H9 (cell line): Measurements from ENCODE around the gene DHRSX. TPM values are rescaled to one million over a fixed set of nuclear protein-coding genes. Genes with fewer than 3 reads are reported as not detected.
"Not testable (repeated sequence)": the region's sequence is repeated elsewhere in the genome, so short reads cannot be mapped to it uniquely, and the experiment has no call there.

Source experiments
- DNase-seq: peaks from one replicate; pipeline ENCODE4 v3.0.0-alpha.2; 2017
- H2AFZ ChIP-seq: one replicate; pipeline ENCODE4 v1.6.1; 2013; ENCODE audit warnings: mild to moderate bottlenecking, low read length, control low read depth, moderate library complexity
- H2AK5ac ChIP-seq: 2 replicates; pipeline ENCODE4 v1.6.1; 2013; ENCODE audit warnings: low read length, control low read depth, mixed read lengths; ENCODE audit not compliant: insufficient read length
- H2BK120ac ChIP-seq: one replicate; pipeline ENCODE4 v1.6.1; 2013; ENCODE audit warnings: low read depth, mild to moderate bottlenecking, low read length, control low read depth, inconsistent platforms; ENCODE audit not compliant: poor library complexity, severe bottlenecking
- H2BK12ac ChIP-seq: 2 replicates; pipeline ENCODE4 v1.6.1; 2013; ENCODE audit warnings: low read length, control low read depth, mixed read lengths, low read depth; ENCODE audit not compliant: insufficient read length
- H2BK15ac ChIP-seq: 2 replicates; pipeline ENCODE4 v1.6.1; 2013; ENCODE audit warnings: low read depth, low read length, control low read depth
- H2BK20ac ChIP-seq: one replicate; pipeline ENCODE4 v1.6.1; 2013; ENCODE audit warnings: low read depth, mild to moderate bottlenecking, low read length, control low read depth, inconsistent platforms; ENCODE audit not compliant: poor library complexity, severe bottlenecking
- H2BK5ac ChIP-seq: 2 replicates; pipeline ENCODE4 v1.6.1; 2013; ENCODE audit warnings: low read length, control low read depth, mixed read lengths; ENCODE audit not compliant: insufficient read length
- H3K14ac ChIP-seq: 2 replicates; pipeline ENCODE4 v1.6.1; 2013; ENCODE audit warnings: low read length, control low read depth; ENCODE audit not compliant: insufficient read depth
- H3K18ac ChIP-seq: 2 replicates; pipeline ENCODE4 v1.6.1; 2013; ENCODE audit warnings: low read depth, mild to moderate bottlenecking, mixed read lengths, low read length, control low read depth; ENCODE audit not compliant: insufficient read length
- H3K23ac ChIP-seq: 2 replicates; pipeline ENCODE4 v1.6.1; 2013; ENCODE audit warnings: low read length, control low read depth, mixed read lengths, low read depth; ENCODE audit not compliant: insufficient read length
- H3K23me2 ChIP-seq: 2 replicates; pipeline ENCODE4 v1.6.1; 2013; ENCODE audit warnings: low read depth, mild to moderate bottlenecking, mixed read lengths, low read length, control low read depth; ENCODE audit not compliant: insufficient read length, poor library complexity, severe bottlenecking
- H3K27ac ChIP-seq: 2 replicates; pipeline ENCODE4 v1.5.1; 2013; ENCODE audit warnings: low read length, control low read depth, mixed read lengths, low read depth; ENCODE audit not compliant: insufficient read length
- H3K27me3 ChIP-seq: 2 replicates; pipeline ENCODE4 v1.6.1; 2013; ENCODE audit warnings: low read length, control low read depth, inconsistent platforms; ENCODE audit not compliant: insufficient read depth
- H3K4ac ChIP-seq: 2 replicates; pipeline ENCODE4 v1.6.1; 2013; ENCODE audit warnings: low read depth, mild to moderate bottlenecking, control low read depth, inconsistent platforms, low read length, moderate library complexity
- H3K4me1 ChIP-seq: 2 replicates; pipeline ENCODE4 v1.6.1; 2013; ENCODE audit warnings: low read length, control low read depth, inconsistent platforms; ENCODE audit not compliant: insufficient read depth
- H3K4me2 ChIP-seq: 2 replicates; pipeline ENCODE4 v1.6.1; 2013; ENCODE audit warnings: low read length, control low read depth, mixed read lengths; ENCODE audit not compliant: insufficient read length, insufficient read depth
- H3K56ac ChIP-seq: 2 replicates; pipeline ENCODE4 v1.6.1; 2013; ENCODE audit warnings: low read depth, mild to moderate bottlenecking, mixed read lengths, low read length, control low read depth; ENCODE audit not compliant: insufficient read length
- H3K79me1 ChIP-seq: 2 replicates; pipeline ENCODE4 v1.6.1; 2013; ENCODE audit warnings: low read depth, mild to moderate bottlenecking, moderate library complexity, low read length, control low read depth, inconsistent platforms; ENCODE audit not compliant: insufficient read depth, poor library complexity, severe bottlenecking
- H3K79me2 ChIP-seq: 2 replicates; pipeline ENCODE4 v1.6.1; 2013; ENCODE audit warnings: low read length, control low read depth, inconsistent platforms; ENCODE audit not compliant: insufficient read depth
- H3K9ac ChIP-seq: 2 replicates; pipeline ENCODE4 v1.6.1; 2013; ENCODE audit warnings: low read length, control low read depth, mixed read lengths; ENCODE audit not compliant: insufficient read length; ENCODE audit errors: extremely low read depth
- H3K9me3 ChIP-seq: one replicate; pipeline ENCODE4 v1.6.1; 2013; ENCODE audit warnings: low read depth, low read length, inconsistent platforms; ENCODE audit not compliant: control insufficient read depth
- H3T11ph ChIP-seq: one replicate; pipeline ENCODE4 v1.6.1; 2013; ENCODE audit warnings: mild to moderate bottlenecking, low read length, control low read depth, inconsistent platforms
- H4K20me1 ChIP-seq: one replicate; pipeline ENCODE4 v1.6.1; 2013; ENCODE audit not compliant: control insufficient read depth, insufficient read length, insufficient read depth
- H4K5ac ChIP-seq: 2 replicates; pipeline ENCODE4 v1.6.1; 2013; ENCODE audit warnings: low read depth, mild to moderate bottlenecking, mixed read lengths, low read length, control low read depth; ENCODE audit not compliant: insufficient read length
- H4K8ac ChIP-seq: replicated peaks from 2 replicates; pipeline ENCODE4 v1.6.1; 2013; ENCODE audit warnings: low read length, control low read depth, mixed read lengths, low read depth; ENCODE audit not compliant: insufficient read length
- H4K91ac ChIP-seq: 2 replicates; pipeline ENCODE4 v1.6.1; 2013; ENCODE audit warnings: low read depth, mild to moderate bottlenecking, moderate library complexity, mixed read lengths, low read length, control low read depth; ENCODE audit not compliant: insufficient read length
- H3K27ac Mint-ChIP-seq, 3 experiments: 2 replicates in 2 of 3; 3 replicates in 1 of 3; pipeline ENCODE4 v1.8.0; 2020 to 2021; ENCODE audit warnings: mixed read lengths in 3 of 3, mild to moderate bottlenecking in 1 of 3, moderate library complexity in 1 of 3
- H3K27me3 Mint-ChIP-seq: 2 replicates; pipeline ENCODE4 v1.8.0; 2021; ENCODE audit warnings: low read depth, mild to moderate bottlenecking, moderate library complexity, mixed read lengths
- H3K36me3 Mint-ChIP-seq, 3 experiments: 2 replicates in 2 of 3; 3 replicates in 1 of 3; pipeline ENCODE4 v1.8.0; 2020 to 2021; ENCODE audit warnings: low read depth in 3 of 3, mixed read lengths in 3 of 3; ENCODE audit not compliant: insufficient read depth in 1 of 3
- H3K4me1 Mint-ChIP-seq, 2 experiments: 2 replicates each; pipeline ENCODE4 v1.8.0; 2020; ENCODE audit warnings: mixed read lengths in 2 of 2
- H3K4me3 Mint-ChIP-seq, 2 experiments: 2 replicates in 1 of 2; 3 replicates in 1 of 2; pipeline ENCODE4 v1.8.0; 2020 to 2021; ENCODE audit warnings: mild to moderate bottlenecking in 2 of 2, mixed read lengths in 2 of 2, moderate library complexity in 1 of 2
- H3K9me3 Mint-ChIP-seq, 2 experiments: 2 replicates in 1 of 2; 3 replicates in 1 of 2; pipeline ENCODE4 v1.8.0; 2020; ENCODE audit warnings: mild to moderate bottlenecking in 2 of 2, mixed read lengths in 2 of 2, moderate library complexity in 1 of 2
- WGBS: extraction: QIAGEN DNeasy Blood & Tissue Kit; methylation state at CpG from one replicate; pipeline ENCODE4 v1.1.7; 2013; ENCODE audit warnings: missing lambda C conversion rate, low lambda C conversion rate, mixed read lengths; ENCODE audit not compliant: insufficient read length; ENCODE audit errors: extremely low coverage; 5-methylcytosine and 5-hydroxymethylcytosine counted together
- total RNA-seq: library from RNA; stranded (reverse); gene quantifications from 2 replicates; pipeline ENCODE4 v1.2.1, GENCODE V29; 2021
- TF ChIP-seq, protein P1 (sequence below): fragments of 200-600 bp; sonication (generic); conservative IDR thresholded peaks from 3 replicates; pipeline ENCODE4 v1.8.0; 2021; ENCODE audit warnings: antibody characterized with exemption, mild to moderate bottlenecking

Gene DHRSX
- total RNA-seq, 1 experiment from 2014 or later = 44.0 TPM

DNA sequence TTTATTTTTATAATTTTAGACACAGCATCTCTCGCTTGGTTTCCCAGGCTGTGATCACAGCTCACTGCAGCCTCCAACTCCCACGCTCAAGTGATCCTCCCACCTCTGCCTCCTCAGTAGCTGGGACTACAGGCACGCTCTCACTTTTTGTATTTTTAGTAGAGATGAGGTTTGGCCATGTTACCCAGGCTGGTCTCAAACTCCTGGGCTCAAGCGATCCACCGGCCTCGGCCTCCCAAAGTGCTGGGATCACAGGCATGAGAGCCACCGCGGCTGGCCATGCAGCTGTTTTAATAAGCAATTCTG lies 39.1 kb downstream of the DHRSX start:
- Histone ChIP-seq H2BK12ac (no peak overlapping the region), H3T11ph (no peak overlapping the region), H2BK5ac (no peak overlapping the region), H3K23me2 (no peaks in the 10 kb centered on the region), H2AFZ (no peak overlapping the region), H3K4ac (0 out of 2 replicates have a peak overlapping the region, but pooled peaks have one; percentile 21), H3K18ac (no peak overlapping the region), H3K14ac (no peak overlapping the region), H2BK120ac (no peak overlapping the region), H3K79me2 (peaks cover 6% of the 10 kb centered on the region; the same call in 1 of the 2 replicates), H3K27me3 (no peaks in the 10 kb centered on the region), H4K20me1 (no peaks in the 10 kb centered on the region), H3K9me3 (peaks cover 17% of the 10 kb centered on the region), H3K56ac (no peak overlapping the region), H3K27ac (no peak overlapping the region), H3K9ac (no peak overlapping the region), H3K23ac (no peak overlapping the region), H4K8ac (no peak overlapping the region), H2AK5ac (no peak overlapping the region), H2BK15ac (no peak overlapping the region), H2BK20ac (no peak overlapping the region), H3K4me2 (no peak overlapping the region), H4K5ac (no peak overlapping the region), H3K79me1 (peaks cover 4% of the 10 kb centered on the region), H4K91ac (no peak overlapping the region), H3K4me1 (peaks cover 3% of the 10 kb centered on the region; the same call in 1 of the 2 replicates)
- DNase-seq = no peak
- H3K4me1 Mint-ChIP-seq = peaks cover 23 to 33% of the 10 kb centered on the region in 2 experiments
- H3K4me3 Mint-ChIP-seq = no peak overlapping the region
- TF ChIP-seq, protein P1, sequence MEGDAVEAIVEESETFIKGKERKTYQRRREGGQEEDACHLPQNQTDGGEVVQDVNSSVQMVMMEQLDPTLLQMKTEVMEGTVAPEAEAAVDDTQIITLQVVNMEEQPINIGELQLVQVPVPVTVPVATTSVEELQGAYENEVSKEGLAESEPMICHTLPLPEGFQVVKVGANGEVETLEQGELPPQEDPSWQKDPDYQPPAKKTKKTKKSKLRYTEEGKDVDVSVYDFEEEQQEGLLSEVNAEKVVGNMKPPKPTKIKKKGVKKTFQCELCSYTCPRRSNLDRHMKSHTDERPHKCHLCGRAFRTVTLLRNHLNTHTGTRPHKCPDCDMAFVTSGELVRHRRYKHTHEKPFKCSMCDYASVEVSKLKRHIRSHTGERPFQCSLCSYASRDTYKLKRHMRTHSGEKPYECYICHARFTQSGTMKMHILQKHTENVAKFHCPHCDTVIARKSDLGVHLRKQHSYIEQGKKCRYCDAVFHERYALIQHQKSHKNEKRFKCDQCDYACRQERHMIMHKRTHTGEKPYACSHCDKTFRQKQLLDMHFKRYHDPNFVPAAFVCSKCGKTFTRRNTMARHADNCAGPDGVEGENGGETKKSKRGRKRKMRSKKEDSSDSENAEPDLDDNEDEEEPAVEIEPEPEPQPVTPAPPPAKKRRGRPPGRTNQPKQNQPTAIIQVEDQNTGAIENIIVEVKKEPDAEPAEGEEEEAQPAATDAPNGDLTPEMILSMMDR = no peak
- H3K27me3 Mint-ChIP-seq = no peaks in the 10 kb centered on the region
- peaks cover 37 to 42% of the 10 kb centered on the region in 2 experiments for H3K9me3 Mint-ChIP-seq
- H3K36me3 Mint-ChIP-seq = peaks cover 45 to 64% (median 50%) of the 10 kb centered on the region in 3 experiments
- no CpG with 5 or more reads among the region's 8 CpGs for WGBS
- H3K27ac Mint-ChIP-seq = peak overlapping the region; percentile 83 to 93 (median 92); a peak in 6 of 7 replicates

DNA sequence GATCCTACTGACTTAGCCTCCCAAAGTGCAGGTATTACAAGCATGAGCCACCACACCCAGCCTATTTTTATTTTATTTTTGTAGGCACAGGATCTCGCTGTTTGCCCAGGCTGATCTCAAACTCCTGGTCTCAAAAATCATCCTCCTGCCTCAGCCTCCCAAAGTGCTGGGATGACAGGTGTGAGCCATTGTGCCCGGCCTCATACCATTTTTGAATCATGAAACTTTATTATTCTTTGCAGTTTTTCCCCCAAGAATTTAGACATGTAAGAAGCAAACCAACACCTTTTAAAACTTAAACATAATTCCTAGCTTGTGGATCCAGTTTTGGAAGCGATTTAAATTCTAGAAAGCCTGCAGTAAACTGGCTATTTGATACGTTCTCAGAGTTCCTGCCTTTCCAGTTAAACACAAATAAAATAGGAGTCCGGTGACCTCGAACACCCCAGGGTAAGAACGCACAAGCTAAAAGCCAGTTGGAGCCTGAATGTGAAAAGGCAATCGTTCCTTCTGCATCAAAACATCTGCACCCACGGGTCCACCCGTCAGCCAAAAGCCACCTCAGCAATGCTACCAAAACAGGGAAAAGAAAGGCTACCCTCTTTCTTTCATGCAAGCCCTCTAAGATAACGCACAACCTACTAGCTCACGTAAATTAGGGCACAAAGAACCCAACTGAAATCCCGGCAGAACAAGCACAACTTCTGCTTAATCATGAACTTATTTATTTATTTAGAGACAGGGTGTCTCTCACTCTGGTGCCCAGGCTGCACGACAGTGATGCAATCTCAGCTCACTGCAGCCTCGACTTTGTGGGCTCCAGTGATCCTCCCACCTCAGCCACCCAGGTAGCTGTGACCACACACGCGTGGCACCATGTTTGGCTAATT lies 39.7 kb downstream of the DHRSX start:
- not testable (repeated sequence) for H2AFZ ChIP-seq, H3K18ac ChIP-seq, DNase-seq, H3K4me1 ChIP-seq, H2BK15ac ChIP-seq, H3K56ac ChIP-seq, H3K14ac ChIP-seq, H3K4me2 ChIP-seq, H4K5ac ChIP-seq, H2BK12ac ChIP-seq, H3K27me3 ChIP-seq, H3T11ph ChIP-seq, H2BK120ac ChIP-seq, H2AK5ac ChIP-seq, H2BK5ac ChIP-seq, H2BK20ac ChIP-seq, H3K4me3 Mint-ChIP-seq, H4K20me1 ChIP-seq, H4K8ac ChIP-seq, H3K27me3 Mint-ChIP-seq, H3K9ac ChIP-seq, H4K91ac ChIP-seq, H3K79me2 ChIP-seq, H3K4ac ChIP-seq, H3K23ac ChIP-seq, H3K79me1 ChIP-seq, H3K27ac ChIP-seq, H3K23me2 ChIP-seq
- Mint-ChIP-seq H3K27ac (peak overlapping the region in 2 of 3 experiments; percentile 92 to 93; a peak in 6 of 7 replicates), H3K36me3 (peaks cover 39 to 59% (median 44%) of the 10 kb centered on the region in 3 experiments), H3K9me3 (peaks cover 31 to 36% of the 10 kb centered on the region in 2 experiments), H3K4me1 (peaks cover 25 to 35% of the 10 kb centered on the region in 2 experiments)
- peaks cover 11% of the 10 kb centered on the region for H3K9me3 ChIP-seq
- no CpG with 5 or more reads among the region's 17 CpGs for WGBS
